GM18517 (cell line): Measurements from ENCODE around the gene BSG.
A peak's percentile ranks its signal among the peaks of the same experiment; 100 is the strongest.
"Not testable (repeated sequence)": the region's sequence is repeated elsewhere in the genome, so short reads cannot be mapped to it uniquely, and the experiment has no call there.

ENCODE experiments used
- ATAC-seq: cut with Tn5 transposase; IDR thresholded peaks from one replicate; pipeline ENCODE4 v1.9.1; 2021; ENCODE audit warnings: mild to moderate bottlenecking, moderate library complexity; ENCODE audit not compliant: unreplicated experiment

The BSG gene

DNA sequence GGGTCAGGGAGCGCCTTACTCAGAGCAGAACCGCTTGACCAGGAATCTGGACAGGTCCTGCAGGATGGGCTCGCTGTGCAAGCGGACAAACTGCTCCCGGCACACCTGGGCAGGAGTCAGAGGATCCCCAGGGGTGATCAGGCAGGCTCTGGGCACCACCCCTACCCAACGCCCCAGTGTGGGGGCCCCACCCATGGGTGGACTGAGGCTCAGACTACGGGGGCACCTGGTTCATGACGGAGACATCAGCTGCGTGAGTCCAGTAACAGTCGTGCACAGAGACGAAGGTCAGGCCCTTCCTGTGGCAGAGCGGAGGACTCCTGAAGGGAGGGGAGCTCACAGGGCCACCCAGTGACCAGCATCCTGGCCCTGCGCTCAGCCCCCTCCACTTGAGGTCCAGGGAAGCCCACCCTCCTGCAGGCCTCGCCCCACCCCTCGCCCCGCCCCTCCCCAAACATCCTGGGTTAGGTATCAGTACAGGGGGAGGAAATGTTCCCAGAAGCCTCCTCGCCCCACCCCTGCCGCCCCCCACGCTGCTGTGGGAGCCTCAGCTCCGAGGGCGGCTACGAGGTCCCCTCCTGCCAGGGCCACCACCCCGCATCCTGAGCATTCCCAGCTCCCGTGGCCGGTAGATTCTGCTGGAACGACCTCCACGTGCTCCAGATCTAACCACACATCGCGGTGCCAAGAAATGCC, 45.3 kb downstream of the BSG start:
- no peak for ATAC-seq

DNA sequence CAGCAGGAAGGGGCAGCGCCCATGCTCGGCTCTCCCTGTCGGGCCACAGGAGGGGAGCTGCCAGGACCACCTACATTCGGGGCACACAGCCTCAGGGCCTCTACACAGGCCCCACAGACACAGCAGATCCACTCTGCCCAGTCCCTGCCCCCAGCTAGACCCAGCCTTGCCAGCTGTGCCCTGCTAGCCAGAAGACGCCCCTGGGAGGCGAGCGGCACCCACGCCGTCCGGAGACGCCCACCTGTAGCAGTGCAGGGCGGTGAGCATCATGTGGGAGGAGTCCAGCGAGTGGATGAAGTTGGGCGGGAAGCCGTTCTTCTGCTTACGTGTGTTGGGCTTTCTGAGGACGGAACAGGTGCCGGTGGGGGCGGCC, 45.8 kb downstream of the BSG start:
- ATAC-seq: no peak

- ATAC-seq: no peak
Observed at GRCh38 chr19:618674-619285, 46.4 kb downstream of the BSG start.

DNA sequence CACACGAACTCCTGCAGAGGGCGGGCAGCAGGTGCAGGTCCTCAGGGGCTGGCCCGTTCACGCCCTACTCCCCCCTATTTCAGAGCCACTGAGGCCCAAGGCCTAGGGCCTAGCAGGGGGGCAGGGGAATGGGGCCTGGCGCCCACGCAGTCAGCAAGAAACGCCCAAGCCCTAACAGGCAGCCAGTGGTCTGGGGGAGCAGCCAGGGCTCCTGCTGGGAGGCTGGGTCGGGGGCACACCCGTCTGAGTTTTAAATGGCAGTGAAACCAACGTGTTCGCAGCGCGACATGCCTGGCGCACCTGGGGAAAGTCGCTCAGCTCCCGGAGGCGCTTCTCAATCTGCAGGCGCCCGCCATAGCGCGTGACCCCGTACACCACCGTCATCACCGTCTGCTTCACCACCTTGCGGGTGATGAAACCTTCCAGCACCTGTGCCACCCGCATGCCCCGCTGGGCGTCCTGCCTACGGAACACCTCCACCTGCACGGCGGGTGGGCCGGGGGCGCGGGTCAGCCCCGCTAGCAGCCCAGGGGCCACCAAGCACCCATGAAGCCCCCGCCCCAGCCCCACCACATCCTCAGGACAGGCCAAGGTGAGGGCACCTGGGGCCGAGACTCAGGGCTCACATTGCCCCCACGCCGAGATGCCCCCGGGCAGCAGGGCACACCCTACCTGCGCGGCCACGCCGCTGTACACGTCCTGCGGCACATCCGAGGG, 47.0 kb downstream of the BSG start:
- no peak for ATAC-seq

DNA sequence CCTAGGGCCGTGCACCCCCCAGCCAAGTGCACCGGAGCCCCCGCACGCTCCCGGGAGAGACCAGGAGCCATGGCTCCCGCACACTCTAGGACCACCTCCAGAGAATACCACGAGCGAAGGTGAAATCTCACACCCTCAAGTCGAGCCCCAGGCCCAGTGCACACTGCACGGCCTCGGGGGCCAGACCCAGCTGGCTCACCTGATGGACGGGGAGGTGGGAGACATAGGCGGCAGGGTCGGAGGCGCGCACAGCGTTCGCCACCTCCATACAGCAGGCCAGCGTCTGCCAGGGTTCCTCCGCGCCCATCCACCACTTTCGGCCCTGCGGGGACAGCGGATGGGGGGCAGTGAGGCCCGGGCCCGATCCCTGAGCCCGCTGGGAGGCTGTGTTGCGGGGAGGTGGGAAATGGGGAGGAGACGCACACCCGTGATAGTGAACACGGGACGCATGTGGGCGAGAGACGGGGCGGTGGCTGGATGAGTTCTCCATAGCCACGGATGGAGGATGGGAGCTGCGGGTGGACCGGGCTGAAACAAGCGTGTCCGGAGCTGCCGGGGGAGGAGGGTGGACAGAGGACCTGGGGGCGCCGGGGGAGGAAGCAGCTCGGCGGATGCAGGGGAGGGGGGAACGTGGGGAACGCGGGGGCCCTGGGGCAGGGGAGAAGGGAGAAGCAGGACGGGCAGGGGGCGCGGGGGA, 47.9 kb downstream of the BSG start:
- no peak for ATAC-seq

DNA sequence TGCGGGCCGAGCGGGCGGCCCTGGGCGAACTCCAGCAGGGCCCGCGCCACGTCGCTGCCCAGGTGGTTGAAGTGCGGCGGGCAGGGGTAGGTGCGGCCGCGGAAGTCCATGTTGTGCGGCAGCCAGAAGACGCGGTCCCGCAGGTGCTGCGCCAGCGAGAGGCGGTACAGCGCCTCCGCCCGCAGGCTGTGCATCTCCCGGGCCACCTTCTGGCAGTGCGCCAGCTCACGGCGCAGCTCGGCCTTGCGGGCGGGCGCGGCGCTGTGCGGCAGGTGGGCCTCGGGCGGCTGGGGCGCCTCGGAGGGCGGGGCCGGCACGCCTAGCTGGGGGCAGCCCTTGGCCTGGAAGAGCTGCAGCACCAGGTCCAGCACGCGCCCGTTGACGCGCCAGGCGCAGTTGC, 48.8 kb downstream of the BSG start:
- ATAC-seq: not testable (repeated sequence)

GRCh38 chr19:621819-622218, 49.4 kb downstream of the BSG start:
- no peak for ATAC-seq

- no peak for ATAC-seq
Observed at GRCh38 chr19:622666-623065, 50.3 kb downstream of the BSG start.

DNA sequence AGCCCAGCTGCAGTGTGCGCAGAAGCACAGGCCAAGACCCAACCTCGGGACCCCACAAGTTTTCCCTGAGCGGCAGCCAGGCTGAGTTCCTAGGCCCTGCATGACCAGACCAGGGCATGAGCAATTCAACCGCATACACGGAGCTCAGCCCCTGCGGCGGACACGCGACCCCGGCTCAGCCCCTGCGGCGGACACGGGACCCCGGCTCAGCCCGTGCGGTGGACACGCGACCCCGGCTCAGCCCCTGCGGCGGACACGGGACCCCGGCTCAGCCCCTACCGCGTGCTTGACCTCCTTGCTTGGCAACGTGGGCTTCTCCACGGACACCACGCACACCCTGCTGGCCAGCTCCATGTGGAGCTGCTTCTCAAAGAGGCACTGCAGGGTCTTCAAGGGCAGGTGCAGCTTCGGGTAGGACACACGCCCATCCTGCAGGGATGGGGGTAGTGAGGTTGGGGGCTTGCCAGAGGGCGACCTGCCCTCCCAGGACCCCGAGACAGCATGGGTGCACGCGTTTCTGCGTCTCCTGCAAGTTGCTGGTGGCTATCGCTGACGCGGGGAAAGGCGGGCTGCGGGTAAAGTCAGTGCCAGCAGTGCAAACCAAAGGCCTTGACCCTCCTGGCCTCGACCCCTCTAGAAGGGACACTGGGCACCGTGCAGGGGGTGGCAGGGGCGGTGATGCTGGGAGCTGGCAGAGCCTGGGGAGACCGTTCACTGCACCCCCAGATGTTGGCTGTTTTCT, 51.0 kb downstream of the BSG start:
- ATAC-seq: no peak

DNA sequence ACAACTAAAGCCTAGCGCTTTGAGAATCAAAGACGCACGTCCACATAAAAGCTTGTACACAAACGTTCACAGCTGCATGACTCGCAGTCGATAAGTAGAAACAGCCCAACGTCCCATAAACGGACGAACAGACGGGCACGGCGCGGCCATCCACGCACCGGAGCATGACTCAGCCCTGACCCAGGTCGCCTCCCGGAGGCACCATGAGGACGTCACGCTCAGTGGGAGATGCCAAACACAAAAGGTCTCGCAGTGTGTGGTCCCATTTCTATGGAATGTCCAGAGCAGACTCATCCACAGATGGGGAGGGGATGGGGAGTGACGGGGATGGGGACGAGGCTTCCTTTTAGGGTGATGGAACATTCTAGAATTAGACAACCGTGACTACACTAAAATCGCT, 51.6 kb downstream of the BSG start:
- ATAC-seq: no peak

DNA sequence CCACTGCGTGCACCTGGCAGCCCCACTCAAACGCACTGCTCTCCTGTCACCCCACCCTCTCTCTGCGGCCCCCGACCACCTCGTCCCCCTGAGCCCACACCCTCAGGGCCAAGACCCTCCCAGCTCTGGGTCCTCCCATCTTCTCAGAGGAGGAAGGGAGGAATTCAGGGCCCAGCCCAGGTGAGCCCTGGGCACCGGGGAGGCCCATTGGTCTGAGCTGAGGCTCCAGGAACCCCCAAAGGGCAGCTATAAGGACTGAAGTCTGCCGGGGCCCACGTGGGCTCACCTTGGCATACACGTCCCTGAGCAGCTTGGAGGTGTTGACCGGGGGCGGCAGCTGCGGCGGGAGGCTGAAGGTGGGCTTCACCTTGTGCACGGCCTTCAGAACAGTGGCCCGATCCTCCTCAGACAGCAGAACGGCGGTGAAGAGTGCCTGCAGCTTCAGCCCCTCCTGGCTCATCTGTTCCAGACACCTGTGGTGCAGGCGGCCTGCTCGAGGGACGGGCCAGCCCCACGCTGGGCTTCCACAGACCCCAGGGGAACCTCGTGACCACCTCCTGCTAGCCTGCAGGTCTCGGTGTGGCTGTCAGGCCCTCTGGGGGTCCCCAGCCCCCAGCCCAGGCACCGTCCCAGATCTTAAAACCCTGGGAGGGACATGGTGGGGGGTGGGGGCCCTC, 52.2 kb downstream of the BSG start:
- ATAC-seq: no peak

GRCh38 chr19:625257-625656, 52.9 kb downstream of the BSG start:
- no peak for ATAC-seq

GRCh38 chr19:626566-626965, 54.2 kb downstream of the BSG start:
- ATAC-seq: not testable (repeated sequence)

- ATAC-seq: no peak
Observed at GRCh38 chr19:628168-628567, 55.8 kb downstream of the BSG start.

GRCh38 chr19:629515-629914, 57.1 kb downstream of the BSG start:
- ATAC-seq: not testable (repeated sequence)

- ATAC-seq: no peak
Observed at GRCh38 chr19:629961-630714, 57.7 kb downstream of the BSG start.

DNA sequence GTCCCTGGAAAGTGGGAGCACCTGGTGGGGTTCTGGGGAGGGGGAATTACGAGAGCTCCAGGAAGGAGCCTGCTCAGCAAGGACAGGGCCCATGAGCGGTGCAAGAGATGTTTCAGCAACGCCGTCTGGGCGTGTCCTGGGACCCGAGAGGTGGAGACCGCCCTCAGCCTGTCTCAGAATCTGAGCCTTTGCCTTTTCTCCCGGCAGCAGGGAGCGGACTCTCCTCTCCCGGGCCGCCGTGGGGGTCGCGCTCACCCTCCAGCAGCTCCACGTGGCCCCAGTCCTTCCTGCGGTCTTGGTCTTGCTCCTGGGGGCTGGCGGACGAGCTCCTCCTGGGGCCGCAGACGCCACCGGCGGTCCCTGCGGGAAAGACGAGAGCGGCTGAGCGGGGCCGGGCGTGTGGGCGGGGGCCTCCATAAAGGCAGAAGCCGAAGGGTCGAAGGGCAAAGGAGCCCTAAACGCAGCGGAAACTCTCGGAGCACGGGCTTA, 60.2 kb downstream of the BSG start:
- peak; percentile 15 for ATAC-seq
